ENCODE data around the gene CNTN2.

Gene CNTN2

GRCh38 chr1:205030241-205030640 lies 12.8 kb upstream of the CNTN2 start:
- TF ChIP-seq, protein P1, sequence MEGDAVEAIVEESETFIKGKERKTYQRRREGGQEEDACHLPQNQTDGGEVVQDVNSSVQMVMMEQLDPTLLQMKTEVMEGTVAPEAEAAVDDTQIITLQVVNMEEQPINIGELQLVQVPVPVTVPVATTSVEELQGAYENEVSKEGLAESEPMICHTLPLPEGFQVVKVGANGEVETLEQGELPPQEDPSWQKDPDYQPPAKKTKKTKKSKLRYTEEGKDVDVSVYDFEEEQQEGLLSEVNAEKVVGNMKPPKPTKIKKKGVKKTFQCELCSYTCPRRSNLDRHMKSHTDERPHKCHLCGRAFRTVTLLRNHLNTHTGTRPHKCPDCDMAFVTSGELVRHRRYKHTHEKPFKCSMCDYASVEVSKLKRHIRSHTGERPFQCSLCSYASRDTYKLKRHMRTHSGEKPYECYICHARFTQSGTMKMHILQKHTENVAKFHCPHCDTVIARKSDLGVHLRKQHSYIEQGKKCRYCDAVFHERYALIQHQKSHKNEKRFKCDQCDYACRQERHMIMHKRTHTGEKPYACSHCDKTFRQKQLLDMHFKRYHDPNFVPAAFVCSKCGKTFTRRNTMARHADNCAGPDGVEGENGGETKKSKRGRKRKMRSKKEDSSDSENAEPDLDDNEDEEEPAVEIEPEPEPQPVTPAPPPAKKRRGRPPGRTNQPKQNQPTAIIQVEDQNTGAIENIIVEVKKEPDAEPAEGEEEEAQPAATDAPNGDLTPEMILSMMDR (IDR thresholded peaks at IDR 0.05; ENCODE audit: insufficient read depth, low read depth, low read length, missing control alignments), result no peak
- no peak overlapping the region for H3K4me3 ChIP-seq (ENCODE audit: low read length)
- DNase-seq (ENCODE audit: low read depth), result no peak

- TF ChIP-seq, protein P1 (IDR thresholded peaks at IDR 0.05; ENCODE audit: insufficient read depth, low read depth, low read length, missing control alignments), result no peak
- no peak overlapping the region for H3K4me3 ChIP-seq (ENCODE audit: low read length)
- DNase-seq (ENCODE audit: low read depth), result no peak
These were observed 12.1 kb upstream of the CNTN2 start for GRCh38 chr1:205030896-205031295.

- DNase-seq (ENCODE audit: low read depth), result no peak
- TF ChIP-seq, protein P1 (IDR thresholded peaks at IDR 0.05; ENCODE audit: insufficient read depth, low read depth, low read length, missing control alignments), result no peak
- no peak overlapping the region for H3K4me3 ChIP-seq (ENCODE audit: low read length)
These were observed 10.5 kb upstream of the CNTN2 start for GRCh38 chr1:205032508-205032907.

DNA sequence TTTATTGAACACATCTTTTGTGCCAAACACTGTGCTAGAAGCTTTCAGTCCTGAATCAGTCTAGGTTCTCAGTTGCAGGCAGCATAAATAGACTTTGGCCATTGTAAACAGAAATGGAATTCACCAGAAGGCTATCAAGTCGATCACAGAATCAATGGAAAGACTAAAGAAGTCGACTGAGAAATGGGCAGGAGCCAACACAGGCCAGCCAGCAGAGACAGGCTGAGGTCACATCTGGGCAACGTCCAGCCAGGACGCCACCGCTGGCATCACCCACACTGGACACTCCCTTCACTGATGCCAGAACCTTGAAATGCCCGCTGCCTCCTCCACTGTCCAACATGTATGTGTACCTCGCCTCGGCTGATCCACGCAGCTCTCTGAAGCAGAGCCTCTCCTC lies 5.5 kb upstream of the CNTN2 start:
- no peak for DNase-seq (ENCODE audit: low read depth)
- H3K4me3 ChIP-seq (ENCODE audit: low read length), result no peak overlapping the region

GRCh38 chr1:205038132-205038786 lies 4.8 kb upstream of the CNTN2 start:
- DNase-seq (ENCODE audit: low read depth), result no peak
- H3K4me3 ChIP-seq (ENCODE audit: low read length), result no peak overlapping the region
- TF ChIP-seq, protein P1 (IDR thresholded peaks at IDR 0.05; ENCODE audit: insufficient read depth, low read depth, low read length, missing control alignments), result no peak

More for the DNA sequence above, 5.5 kb upstream of the CNTN2 start:
- TF ChIP-seq, protein P1 (IDR thresholded peaks at IDR 0.05; ENCODE audit: insufficient read depth, low read depth, low read length, missing control alignments), result no peak

GRCh38 chr1:205041001-205041715 lies 1.9 kb upstream of the CNTN2 start:
- TF ChIP-seq, protein P1 (IDR thresholded peaks at IDR 0.05; ENCODE audit: insufficient read depth, low read depth, low read length, missing control alignments), result no peak
- DNase-seq (ENCODE audit: low read depth), result no peak
- no peak overlapping the region for H3K4me3 ChIP-seq (ENCODE audit: low read length)

All from epithelial cell of esophagus (primary cell).